Karpas-422 (cell line): ENCODE measurements around the gene EPB41L2. TPM values are rescaled to one million over a fixed set of nuclear protein-coding genes. Genes with fewer than 3 reads are reported as not detected.

Source experiments
- DNase-seq: peaks from one replicate; pipeline ENCODE4 v3.0.0-alpha.2; 2015
- H2AFZ ChIP-seq: fragments of 200-600 bp; sonication (generic); 2 replicates; pipeline ENCODE4 v1.6.1; 2014; ENCODE audit warnings: antibody characterized with exemption, low read length, mixed read lengths
- H3K27ac ChIP-seq: fragments of 200-600 bp; sonication (generic); 2 replicates; pipeline ENCODE4 v1.5.1; 2014; ENCODE audit warnings: mild to moderate bottlenecking, low read length, moderate library complexity
- H3K27me3 ChIP-seq: fragments of 200-600 bp; sonication (generic); 2 replicates; pipeline ENCODE4 v1.6.1; 2014; ENCODE audit warnings: low read length, mixed read lengths
- H3K36me3 ChIP-seq: fragments of 200-600 bp; sonication (generic); 2 replicates; pipeline ENCODE4 v1.6.1; 2014; ENCODE audit warnings: low read length, mixed read lengths; ENCODE audit not compliant: insufficient read depth
- H3K4me1 ChIP-seq: fragments of 200-600 bp; sonication (generic); 2 replicates; pipeline ENCODE4 v1.6.1; 2014; ENCODE audit warnings: mild to moderate bottlenecking, low read length, mixed read lengths
- H3K4me2 ChIP-seq: fragments of 200-600 bp; sonication (generic); 2 replicates; pipeline ENCODE4 v1.6.1; 2014; ENCODE audit warnings: low read length, low read depth, mild to moderate bottlenecking; ENCODE audit not compliant: poor library complexity, severe bottlenecking
- H3K4me3 ChIP-seq: fragments of 200-600 bp; sonication (generic); 2 replicates; pipeline ENCODE4 v1.5.1; 2014; ENCODE audit warnings: mild to moderate bottlenecking, antibody characterized with exemption, low read length, mixed read lengths
- H3K79me2 ChIP-seq: fragments of 200-600 bp; sonication (generic); 2 replicates; pipeline ENCODE4 v1.6.1; 2014; ENCODE audit warnings: mild to moderate bottlenecking, low read length, mixed read lengths
- H3K9ac ChIP-seq: fragments of 200-600 bp; sonication (generic); 2 replicates; pipeline ENCODE4 v1.6.0; 2014; ENCODE audit warnings: low read length
- H3K9me2 ChIP-seq: fragments of 200-600 bp; sonication (generic), shearing (Covaris generic); replicated peaks from 2 replicates; pipeline ENCODE4 v1.6.0; 2014; ENCODE audit warnings: mild to moderate bottlenecking, low read length, moderate library complexity; ENCODE audit not compliant: insufficient read depth
- H3K9me3 ChIP-seq: fragments of 300-700, 200-600 bp; sonication (generic); 2 replicates; pipeline ENCODE4 v1.6.1; 2014; ENCODE audit warnings: low read length, mixed read lengths
- H4K20me1 ChIP-seq: fragments of 200-600 bp; sonication (generic); 2 replicates; pipeline ENCODE4 v1.6.1; 2014; ENCODE audit warnings: mild to moderate bottlenecking, antibody characterized with exemption, low read length, low read depth; ENCODE audit not compliant: insufficient read depth
- total RNA-seq: library from RNA; depleted of rRNA; stranded (reverse); fragments of >200 nt; shearing (Covaris generic); gene quantifications from 2 replicates; pipeline ENCODE4 v1.2.3, GENCODE V29; 2014; ENCODE audit warnings: low replicate concordance

Gene EPB41L2
- total RNA-seq, 1 experiment from 2014 or later = 1.7 TPM

DNA sequence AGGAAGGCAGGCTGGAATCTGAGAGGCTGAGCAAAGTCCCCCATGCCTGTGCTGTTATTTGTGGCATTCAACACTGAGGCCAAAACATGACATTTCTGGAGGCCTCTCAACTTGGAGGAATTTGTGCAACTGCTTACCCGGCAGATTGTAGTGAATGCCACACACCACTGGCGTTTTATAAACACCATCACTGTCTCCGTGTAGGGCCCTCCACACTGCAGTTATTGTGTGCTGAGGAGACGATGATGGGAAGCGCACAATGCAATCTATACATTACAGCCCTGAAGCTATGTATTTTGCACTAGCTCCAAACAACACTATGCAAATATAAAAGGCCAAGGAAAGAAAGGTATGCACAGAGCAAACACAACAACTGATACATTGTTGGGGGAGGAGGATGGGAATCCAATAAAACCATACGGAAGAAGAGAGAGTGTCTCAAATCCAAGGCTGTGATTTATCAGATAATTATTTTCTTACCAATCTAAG, 129.3 kb downstream of the EPB41L2 start:
- Histone ChIP-seq H4K20me1 (no peaks in the 10 kb centered on the region), H3K4me1 (no peaks in the 10 kb centered on the region), H3K27ac (no peak overlapping the region), H3K36me3 (no peaks in the 10 kb centered on the region), H3K4me2 (no peak overlapping the region), H3K9ac (no peak overlapping the region), H3K4me3 (no peak overlapping the region), H3K79me2 (no peaks in the 10 kb centered on the region), H3K9me2 (no peaks in the 10 kb centered on the region), H2AFZ (no peak overlapping the region), H3K27me3 (no peaks in the 10 kb centered on the region), H3K9me3 (no peaks in the 10 kb centered on the region)
- DNase-seq = no peak

DNA sequence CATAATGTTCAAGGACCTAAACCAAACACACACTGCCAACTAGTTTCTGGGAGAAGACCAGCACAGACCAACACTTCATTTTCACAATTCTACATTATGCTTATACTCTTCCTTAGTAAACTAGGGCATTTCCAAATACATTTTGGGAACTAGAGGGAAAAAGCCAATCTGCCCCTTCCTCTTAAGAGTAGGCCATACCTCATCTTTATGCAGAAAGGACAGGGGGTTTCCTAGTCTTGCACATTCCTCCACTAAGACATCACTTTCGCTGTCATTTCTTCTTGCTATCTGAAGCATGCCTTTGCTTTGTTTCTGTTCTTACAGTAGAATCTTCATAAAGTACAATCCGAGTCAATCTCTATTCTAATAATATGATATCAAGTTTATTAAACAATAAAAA, 130.1 kb downstream of the EPB41L2 start:
- H3K27ac ChIP-seq = no peak overlapping the region
- H4K20me1 ChIP-seq = no peaks in the 10 kb centered on the region
- H3K9ac ChIP-seq = no peak overlapping the region
- no peak overlapping the region for H2AFZ ChIP-seq
- no peaks in the 10 kb centered on the region for H3K9me2 ChIP-seq
- no peaks in the 10 kb centered on the region for H3K4me1 ChIP-seq
- H3K27me3 ChIP-seq = no peaks in the 10 kb centered on the region
- H3K9me3 ChIP-seq = no peaks in the 10 kb centered on the region
- H3K4me2 ChIP-seq = no peak overlapping the region
- no peaks in the 10 kb centered on the region for H3K36me3 ChIP-seq
- no peak for DNase-seq
- H3K79me2 ChIP-seq = no peaks in the 10 kb centered on the region
- no peak overlapping the region for H3K4me3 ChIP-seq

DNA sequence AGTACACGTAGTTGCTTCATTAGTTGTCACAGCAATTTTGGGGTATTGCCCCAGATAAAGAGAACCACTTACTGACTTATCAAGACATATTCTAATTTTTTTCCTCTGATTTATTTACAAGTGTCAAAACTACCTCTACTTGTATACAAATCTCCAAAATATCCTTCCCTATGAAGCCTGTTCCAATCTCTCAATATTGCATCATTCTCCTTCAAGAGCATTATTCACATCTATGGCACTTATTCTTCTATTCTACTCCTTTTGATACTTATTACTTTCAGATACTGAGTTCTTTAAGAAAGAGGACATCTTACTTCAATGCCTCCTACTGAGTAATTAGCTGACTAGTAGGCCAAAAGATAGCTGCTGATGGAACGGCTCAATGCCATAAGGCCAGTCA, 130.6 kb downstream of the EPB41L2 start:
- Histone ChIP-seq H3K36me3 (no peaks in the 10 kb centered on the region), H3K9ac (no peak overlapping the region), H3K4me1 (no peaks in the 10 kb centered on the region), H3K27me3 (no peaks in the 10 kb centered on the region), H3K4me3 (no peak overlapping the region), H3K9me3 (no peaks in the 10 kb centered on the region), H3K4me2 (no peak overlapping the region), H4K20me1 (no peaks in the 10 kb centered on the region), H3K9me2 (no peaks in the 10 kb centered on the region), H3K27ac (no peak overlapping the region), H2AFZ (no peak overlapping the region), H3K79me2 (no peaks in the 10 kb centered on the region)
- no peak for DNase-seq

DNA sequence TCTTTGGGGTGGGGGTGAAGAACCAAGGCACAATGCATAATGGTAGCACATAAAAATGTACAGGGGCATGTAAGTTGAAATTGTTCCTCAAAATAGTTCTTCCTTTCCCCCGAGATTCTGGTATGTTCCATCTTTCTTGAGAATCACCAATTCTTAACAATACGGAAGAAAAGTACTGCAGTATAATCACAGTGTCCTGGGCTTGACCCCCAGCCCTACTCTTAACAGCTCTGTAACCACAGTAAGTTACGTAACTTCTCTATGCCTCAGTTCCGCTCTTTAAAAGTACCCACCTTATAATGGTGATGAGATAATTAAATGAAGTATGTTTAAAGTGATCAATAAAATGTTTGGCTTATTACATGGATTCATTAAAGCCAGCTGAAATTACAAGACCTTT, 131.4 kb downstream of the EPB41L2 start:
- Histone ChIP-seq H3K9me2 (no peaks in the 10 kb centered on the region), H3K36me3 (no peaks in the 10 kb centered on the region), H2AFZ (no peak overlapping the region), H3K9ac (no peak overlapping the region), H3K27me3 (no peaks in the 10 kb centered on the region), H3K9me3 (no peaks in the 10 kb centered on the region), H3K4me1 (no peaks in the 10 kb centered on the region), H3K79me2 (no peaks in the 10 kb centered on the region), H3K4me3 (no peak overlapping the region), H3K27ac (no peak overlapping the region), H3K4me2 (no peak overlapping the region), H4K20me1 (no peaks in the 10 kb centered on the region)
- DNase-seq = no peak

DNA sequence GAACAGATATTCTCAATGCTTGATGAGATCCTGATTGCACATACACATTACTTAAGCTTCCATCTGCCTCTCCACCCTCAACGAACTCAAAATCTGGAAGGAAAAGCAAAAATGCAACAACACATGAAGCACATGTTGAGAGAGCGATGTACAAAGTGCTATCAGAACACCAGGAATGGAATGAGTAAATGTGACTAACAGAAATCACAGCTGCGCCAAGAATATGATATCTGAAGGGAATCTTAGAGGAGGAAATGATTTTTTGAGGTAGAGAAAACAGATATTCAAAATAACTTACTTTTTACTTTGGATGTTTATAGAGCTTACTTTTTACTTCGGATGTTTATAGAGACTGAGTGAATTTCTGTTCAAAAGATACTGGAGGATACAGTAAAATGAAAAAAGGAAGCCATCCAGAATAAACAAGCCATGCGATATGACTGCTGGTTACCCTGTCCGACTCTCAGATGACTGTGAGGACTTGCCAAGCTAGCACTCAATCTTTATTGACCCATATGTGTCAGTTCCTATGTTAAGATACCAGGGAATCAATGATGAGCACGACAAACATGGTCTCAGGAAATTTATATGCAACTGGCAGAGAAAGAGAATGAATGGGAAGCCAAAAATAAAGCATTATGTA, 133.9 kb downstream of the EPB41L2 start:
- Histone ChIP-seq H3K4me2 (no peak overlapping the region), H3K9me2 (no peaks in the 10 kb centered on the region), H3K27me3 (no peaks in the 10 kb centered on the region), H2AFZ (no peak overlapping the region), H3K9me3 (no peaks in the 10 kb centered on the region), H3K4me3 (no peak overlapping the region), H4K20me1 (no peaks in the 10 kb centered on the region), H3K4me1 (no peaks in the 10 kb centered on the region), H3K9ac (no peak overlapping the region), H3K79me2 (no peaks in the 10 kb centered on the region), H3K27ac (no peak overlapping the region), H3K36me3 (no peaks in the 10 kb centered on the region)
- DNase-seq = no peak

DNA sequence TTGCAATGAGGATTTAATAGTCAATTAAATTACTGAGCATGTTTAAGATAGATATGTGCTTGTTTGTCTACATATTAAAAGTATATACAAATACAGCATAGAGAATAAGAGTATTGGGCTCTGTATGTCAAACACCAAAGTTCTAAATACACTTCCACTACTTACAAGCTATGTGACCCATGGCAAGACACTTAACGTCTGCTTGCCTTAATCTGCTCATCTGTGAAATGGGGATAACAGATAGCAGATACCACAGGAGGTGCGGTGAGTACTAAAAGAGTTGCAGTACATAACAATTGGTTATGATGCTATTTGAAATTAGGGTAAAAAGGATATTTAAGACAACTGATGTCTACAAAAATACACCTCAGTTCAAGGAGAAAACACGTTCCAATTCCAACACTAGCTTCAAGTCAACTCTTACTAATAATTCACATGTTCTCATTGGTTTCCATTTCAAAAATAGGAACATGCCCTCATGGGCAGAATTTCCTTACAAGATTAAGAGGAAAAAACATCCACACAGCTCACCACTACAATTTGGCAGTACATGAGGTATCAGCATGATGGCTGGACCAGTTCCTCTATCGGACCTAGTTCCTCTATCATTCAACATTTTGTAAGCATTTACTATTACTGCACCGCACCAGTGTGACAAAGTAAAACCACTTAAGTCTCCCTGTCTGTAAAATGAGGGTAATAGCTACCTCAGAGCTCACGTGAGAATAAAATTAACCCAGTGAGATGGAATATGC, 134.7 kb downstream of the EPB41L2 start:
- Histone ChIP-seq H3K36me3 (no peaks in the 10 kb centered on the region), H3K9ac (no peak overlapping the region), H2AFZ (no peak overlapping the region), H3K9me3 (no peaks in the 10 kb centered on the region), H4K20me1 (no peaks in the 10 kb centered on the region), H3K9me2 (no peaks in the 10 kb centered on the region), H3K79me2 (no peaks in the 10 kb centered on the region), H3K4me3 (no peak overlapping the region), H3K4me2 (no peak overlapping the region), H3K27ac (no peak overlapping the region), H3K27me3 (no peaks in the 10 kb centered on the region), H3K4me1 (no peaks in the 10 kb centered on the region)
- no peak for DNase-seq

DNA sequence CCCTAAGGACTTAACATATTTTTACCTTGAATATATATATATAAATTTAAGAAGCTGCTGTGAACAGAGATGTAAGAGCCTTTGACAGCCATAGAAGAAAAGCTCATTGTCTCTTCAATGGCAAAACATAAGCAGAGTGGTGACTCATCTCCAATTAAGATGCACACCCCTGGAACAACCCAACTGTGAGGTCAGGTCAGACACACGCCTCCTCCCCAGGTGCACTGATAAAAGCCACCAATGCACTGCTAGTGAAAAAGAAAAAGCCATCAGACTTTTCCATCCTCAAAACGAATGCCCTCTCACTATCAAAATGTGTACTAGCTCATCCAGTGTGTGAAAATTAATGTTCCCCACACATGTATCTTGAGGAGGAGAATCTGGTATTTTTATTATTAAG, 135.7 kb downstream of the EPB41L2 start:
- Histone ChIP-seq H3K9me2 (no peaks in the 10 kb centered on the region), H3K4me1 (no peaks in the 10 kb centered on the region), H4K20me1 (no peaks in the 10 kb centered on the region), H3K27ac (no peak overlapping the region), H2AFZ (no peak overlapping the region), H3K79me2 (no peaks in the 10 kb centered on the region), H3K27me3 (no peaks in the 10 kb centered on the region), H3K36me3 (no peaks in the 10 kb centered on the region), H3K4me3 (no peak overlapping the region), H3K9me3 (no peaks in the 10 kb centered on the region), H3K9ac (no peak overlapping the region), H3K4me2 (no peak overlapping the region)
- DNase-seq = no peak

DNA sequence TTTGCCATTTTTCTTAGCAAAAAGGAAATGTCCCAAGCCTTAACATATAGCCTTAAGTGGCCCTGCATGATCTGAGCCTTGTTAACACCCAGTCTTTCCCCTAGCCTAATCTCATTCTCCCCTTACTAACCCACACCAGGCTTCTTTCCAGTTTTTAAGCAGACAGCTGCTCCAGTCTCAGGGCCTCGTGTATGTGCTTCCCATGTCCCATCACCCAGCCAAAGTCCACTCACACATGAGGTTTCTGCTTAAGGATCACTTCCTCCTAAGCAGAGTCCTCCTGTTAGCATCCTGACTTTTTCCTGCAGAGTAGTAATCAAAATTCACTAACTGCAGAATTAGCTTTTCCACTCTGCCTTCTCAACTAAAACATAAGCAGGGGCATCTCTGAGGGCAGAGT, 139.7 kb downstream of the EPB41L2 start:
- H3K79me2 ChIP-seq = no peaks in the 10 kb centered on the region
- no peaks in the 10 kb centered on the region for H3K9me3 ChIP-seq
- H3K4me1 ChIP-seq = no peaks in the 10 kb centered on the region
- H4K20me1 ChIP-seq = no peaks in the 10 kb centered on the region
- no peak overlapping the region for H3K27ac ChIP-seq
- no peak overlapping the region for H3K4me3 ChIP-seq
- no peak overlapping the region for H2AFZ ChIP-seq
- H3K4me2 ChIP-seq = no peak overlapping the region
- DNase-seq = no peak
- H3K9me2 ChIP-seq = no peaks in the 10 kb centered on the region; the same call in 1 of the 2 replicates
- H3K36me3 ChIP-seq = no peaks in the 10 kb centered on the region
- no peak overlapping the region for H3K9ac ChIP-seq
- H3K27me3 ChIP-seq = no peaks in the 10 kb centered on the region
